SW480 (cell line): Measurements from ENCODE around the gene HYAL1.
A peak's percentile ranks its signal among the peaks of the same experiment; 100 is the strongest.

ENCODE experiments used
- DNase-seq: peaks from one replicate; pipeline ENCODE4 v3.0.0-alpha.2; 2016; ENCODE audit warnings: low spot score

Gene HYAL1

GRCh38 chr3:50260027-50260941 lies 43.1 kb downstream of the HYAL1 start:
- DNase-seq: peak; percentile 89

- no peak for DNase-seq
Observed at GRCh38 chr3:50259432-50260026, 43.8 kb downstream of the HYAL1 start.

GRCh38 chr3:50258979-50259378 lies 44.4 kb downstream of the HYAL1 start:
- no peak for DNase-seq

GRCh38 chr3:50258029-50258680 lies 45.2 kb downstream of the HYAL1 start:
- peak; percentile 71 for DNase-seq

- DNase-seq: peak; percentile 43
Observed at GRCh38 chr3:50256978-50257890, 46.1 kb downstream of the HYAL1 start.

GRCh38 chr3:50255251-50255615 lies 48.1 kb downstream of the HYAL1 start:
- no peak for DNase-seq

GRCh38 chr3:50254577-50255250 lies 48.7 kb downstream of the HYAL1 start:
- no peak for DNase-seq

- DNase-seq: no peak
Observed at GRCh38 chr3:50251220-50251619, 52.2 kb downstream of the HYAL1 start.

GRCh38 chr3:50250514-50250913 lies 52.9 kb downstream of the HYAL1 start:
- no peak for DNase-seq
